GM12872 (cell line): ENCODE measurements around the gene CLDN7.

Source experiments
- TF ChIP-seq, protein P1 (sequence below): IDR thresholded peaks from 3 replicates; pipeline ENCODE4 v1.5.1; 2011; ENCODE audit warnings: low read depth, mild to moderate bottlenecking, low read length, moderate library complexity; ENCODE audit not compliant: insufficient read depth

Gene CLDN7

DNA sequence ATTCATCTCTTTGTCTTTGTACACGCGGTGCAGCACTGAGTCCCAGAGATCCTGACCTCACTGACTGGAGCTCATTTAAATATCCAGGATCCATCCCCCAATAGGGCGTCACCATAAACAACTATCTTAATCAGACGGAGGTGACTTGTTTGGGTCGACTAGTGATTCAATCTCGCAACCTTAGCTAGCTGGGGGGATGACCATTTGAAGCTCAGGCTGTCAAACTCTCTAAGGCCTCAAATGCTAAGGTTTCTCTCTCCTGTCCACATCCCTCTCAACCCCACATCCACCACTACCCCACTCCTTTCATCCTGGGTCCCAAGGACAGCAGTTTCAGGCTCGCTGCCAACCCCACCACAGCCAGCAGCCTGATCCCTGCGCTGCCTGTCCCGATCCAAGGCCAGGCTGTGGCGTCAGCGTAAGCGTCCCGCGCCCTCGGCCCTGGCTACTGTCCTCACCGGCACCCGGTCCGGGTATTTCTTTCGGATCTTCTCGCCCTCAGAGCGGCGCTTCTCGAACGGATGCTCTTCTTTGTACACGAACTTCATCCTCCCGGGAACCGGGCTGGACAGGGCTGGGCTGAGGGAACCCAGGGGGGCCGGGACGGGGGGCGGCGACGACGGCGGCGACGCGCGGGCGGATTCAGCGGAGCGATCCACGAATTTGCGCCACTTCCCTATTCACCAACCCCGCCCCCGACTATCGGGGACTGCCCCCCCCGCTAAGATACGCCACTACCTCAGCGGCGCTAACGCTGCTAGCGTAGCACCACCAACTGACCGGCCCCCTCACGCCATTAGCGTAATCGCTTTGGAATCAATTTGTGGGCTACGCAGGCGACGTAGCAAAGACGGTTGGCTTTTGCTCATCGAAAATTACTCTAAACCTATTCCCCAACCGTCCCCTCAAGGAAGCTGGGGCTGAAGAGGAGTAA, 20.2 kb downstream of the CLDN7 start, which contains the start of gene GABARAP:
GABARAP (minus strand) TSS at position 667 of the 934 bp plus-strand sequence; CDS start at position 548, 119 bp downstream.
- TF ChIP-seq, protein P1, sequence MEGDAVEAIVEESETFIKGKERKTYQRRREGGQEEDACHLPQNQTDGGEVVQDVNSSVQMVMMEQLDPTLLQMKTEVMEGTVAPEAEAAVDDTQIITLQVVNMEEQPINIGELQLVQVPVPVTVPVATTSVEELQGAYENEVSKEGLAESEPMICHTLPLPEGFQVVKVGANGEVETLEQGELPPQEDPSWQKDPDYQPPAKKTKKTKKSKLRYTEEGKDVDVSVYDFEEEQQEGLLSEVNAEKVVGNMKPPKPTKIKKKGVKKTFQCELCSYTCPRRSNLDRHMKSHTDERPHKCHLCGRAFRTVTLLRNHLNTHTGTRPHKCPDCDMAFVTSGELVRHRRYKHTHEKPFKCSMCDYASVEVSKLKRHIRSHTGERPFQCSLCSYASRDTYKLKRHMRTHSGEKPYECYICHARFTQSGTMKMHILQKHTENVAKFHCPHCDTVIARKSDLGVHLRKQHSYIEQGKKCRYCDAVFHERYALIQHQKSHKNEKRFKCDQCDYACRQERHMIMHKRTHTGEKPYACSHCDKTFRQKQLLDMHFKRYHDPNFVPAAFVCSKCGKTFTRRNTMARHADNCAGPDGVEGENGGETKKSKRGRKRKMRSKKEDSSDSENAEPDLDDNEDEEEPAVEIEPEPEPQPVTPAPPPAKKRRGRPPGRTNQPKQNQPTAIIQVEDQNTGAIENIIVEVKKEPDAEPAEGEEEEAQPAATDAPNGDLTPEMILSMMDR: no peak

DNA sequence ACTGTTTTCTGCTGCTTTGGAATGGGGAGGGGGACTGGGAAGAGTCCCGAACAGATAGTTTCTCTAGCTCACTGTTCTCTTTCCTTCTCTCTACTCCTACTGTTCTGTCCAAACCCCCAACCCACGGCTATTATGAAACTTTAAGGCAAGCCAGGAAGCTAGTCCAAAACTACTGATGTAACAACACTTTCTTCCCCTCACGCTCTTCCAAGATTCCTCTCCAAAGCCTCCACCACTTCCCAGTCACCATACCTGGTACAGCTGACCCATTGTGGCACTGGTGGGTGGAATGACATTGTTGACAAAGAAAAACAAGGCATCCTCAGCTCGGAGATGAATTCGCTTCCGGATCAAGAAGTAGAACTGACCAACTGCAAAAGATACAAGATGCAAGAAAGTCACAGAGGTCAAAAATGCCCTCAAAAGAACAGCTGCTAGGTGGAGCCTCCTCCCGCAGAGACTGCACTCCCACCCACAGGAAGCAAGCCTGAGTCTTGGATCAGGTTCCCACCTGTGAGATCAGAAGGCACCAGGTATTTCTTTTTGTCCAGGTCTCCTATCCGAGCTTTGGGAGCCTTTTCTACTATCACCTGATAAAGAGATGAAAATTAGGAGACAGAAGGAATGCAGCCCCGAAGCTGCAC, 21.1 kb downstream of the CLDN7 start:
- TF ChIP-seq, protein P1: no peak

DNA sequence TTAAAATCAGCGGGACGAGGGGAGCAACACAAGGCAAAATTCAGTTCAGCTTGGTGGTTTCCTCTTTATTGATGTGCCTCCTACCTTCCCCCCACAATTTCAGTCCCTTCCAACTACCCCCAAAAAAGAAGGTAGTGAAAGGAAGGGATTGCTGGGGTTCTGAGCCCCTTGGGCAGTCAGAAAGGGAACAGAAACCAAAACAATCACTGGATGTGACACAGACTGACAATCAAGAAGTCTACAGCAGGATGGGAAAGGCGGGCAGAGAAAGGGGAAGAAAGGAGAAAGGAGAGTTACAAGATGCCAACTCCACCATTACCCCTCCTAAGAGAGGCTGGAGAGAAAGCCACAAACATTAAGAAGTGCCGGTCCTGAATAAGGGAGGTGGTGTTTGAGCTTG, 21.9 kb downstream of the CLDN7 start:
- TF ChIP-seq, protein P1: no peak

DNA sequence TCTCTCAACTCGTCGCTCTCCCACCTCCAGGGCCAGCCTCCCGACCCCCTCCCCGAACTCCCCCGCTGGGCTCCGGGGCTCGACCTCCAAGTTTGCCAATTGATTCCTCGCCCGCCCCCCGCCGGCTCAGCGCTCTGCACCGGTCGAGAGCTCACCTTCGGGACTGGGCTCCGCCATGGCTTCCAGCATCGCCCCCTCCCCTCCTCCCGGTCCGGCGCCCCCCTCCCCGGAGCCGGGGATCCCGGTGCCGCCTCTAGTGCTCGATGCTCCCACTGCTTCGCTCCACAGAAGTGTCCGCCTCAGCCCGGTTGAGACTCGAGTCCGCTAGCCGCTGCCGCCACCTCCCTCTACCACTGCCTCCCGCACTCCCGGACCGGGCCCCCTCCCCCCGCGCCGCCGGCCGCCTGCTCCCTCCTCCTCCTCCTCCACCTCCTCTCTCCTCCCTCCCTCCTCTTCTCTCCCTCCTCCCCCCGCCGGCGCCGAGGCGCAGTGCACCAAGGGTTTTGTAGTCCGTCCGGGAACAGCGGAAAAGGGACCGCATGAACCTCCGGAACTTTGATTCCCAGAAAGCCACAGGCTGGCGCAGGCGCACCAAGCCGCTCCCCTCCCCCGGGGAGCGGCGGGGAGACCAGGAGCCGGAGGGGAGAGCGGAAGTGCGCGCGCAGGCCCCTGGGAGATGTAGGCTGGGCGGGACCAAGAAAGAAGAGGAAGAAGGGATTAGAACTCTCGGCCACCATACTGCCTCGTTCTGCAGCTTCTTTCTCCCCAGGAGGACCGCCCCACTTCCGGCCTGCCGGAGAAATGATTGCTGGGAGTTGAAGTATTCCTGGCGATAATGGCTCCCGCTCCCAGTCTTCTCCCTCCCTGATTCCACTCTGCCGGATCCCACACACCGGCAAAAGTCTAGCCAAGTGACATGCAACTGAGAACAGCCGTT, 22.9 kb downstream of the CLDN7 start, which contains the start of gene PHF23:
PHF23 (minus strand) TSS at position 367 of the 937 bp plus-strand sequence; CDS start at position 189, 178 bp downstream.
- TF ChIP-seq, protein P1: no peak

DNA sequence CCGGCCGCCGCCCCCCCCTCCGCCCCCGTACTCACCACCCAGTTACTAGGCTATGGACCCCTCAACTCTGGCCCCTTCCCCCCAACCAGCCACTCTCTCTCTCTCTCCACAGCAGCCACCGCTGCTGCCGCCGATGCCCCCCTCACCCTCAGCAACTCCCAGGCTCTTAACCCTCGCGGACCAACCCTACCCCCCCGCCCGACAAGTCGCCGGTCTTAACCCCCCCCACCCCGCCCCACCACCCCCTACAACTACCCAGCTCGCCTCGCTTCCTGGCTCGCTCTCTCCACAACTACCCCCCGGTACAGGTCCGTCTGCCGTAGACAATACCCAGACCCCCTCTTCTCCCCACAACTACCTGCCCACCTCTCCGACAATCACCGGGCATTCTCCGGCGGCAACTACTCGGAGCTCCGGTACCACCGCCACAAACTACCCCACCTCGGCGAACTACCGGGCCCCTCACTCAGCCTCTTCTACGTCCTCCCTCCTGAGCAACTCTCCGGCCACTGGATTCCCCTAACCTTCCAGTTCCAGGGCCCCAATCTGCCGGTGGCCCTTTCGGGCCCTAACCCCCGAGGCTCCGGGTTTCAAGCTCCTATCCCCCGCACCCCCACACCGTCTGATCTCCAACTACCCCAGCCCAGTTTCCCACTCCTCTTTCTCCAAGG, 23.7 kb downstream of the CLDN7 start:
- TF ChIP-seq, protein P1: no peak

DNA sequence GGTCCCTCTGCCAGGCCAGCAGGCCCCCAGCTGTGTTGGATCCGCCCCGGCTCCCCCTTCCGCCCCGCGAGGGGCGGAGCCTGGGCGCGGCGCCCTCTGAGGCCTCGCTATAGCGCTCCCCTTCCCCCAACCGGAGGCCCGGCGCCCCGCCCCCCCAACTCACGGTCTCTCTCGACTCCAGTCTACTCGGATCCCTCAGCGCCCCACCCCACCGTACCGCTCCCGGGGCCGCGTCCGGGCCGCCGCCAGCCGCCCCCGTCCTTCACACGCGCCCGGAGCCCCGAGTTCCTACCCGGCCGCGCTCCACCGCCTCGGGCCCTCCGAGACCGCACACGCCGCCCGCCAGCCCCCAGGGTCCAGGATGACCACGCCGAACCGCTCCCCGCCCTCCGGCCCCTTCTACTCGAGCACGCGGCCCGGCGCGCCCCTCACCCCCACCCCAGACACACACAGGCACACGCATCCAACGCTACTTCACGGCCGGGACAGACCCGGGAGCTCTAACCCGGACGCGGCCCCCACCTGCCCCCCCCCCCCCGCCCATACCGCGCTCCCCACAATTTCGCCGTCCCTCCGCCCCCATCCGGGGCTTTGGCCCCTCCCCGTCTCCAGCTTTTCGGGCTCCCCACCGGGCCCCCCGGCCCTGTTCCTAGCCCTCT, 24.4 kb downstream of the CLDN7 start:
- TF ChIP-seq, protein P1: no peak
